ENCODE results near the gene DCHS1. TPM values are rescaled to one million over a fixed set of nuclear protein-coding genes. Genes with fewer than 3 reads are reported as not detected.

The DCHS1 gene
- total RNA-seq, 3 donors from 2014 or later = 7.2 to 18.0 (median 13.8) TPM

GRCh38 chr11:6655020-6655789 lies 404 bp downstream of the DCHS1 start:
- H3K4me3 ChIP-seq = peak overlapping the region; percentile 51 to 85 (median 59)
- intact Hi-C loops (cut with DNase I; ENCODE audit: low total_unique reads) = loop anchor here (1.0 kb wide), 1 partner anchor 32 kb away; no protein-coding TSS in a partner anchor
- no peaks in the 10 kb centered on the region for H3K4me1 ChIP-seq
- no peak for DNase-seq (ENCODE audit: low spot score in 2 of 2)
- TF ChIP-seq CTCF (IDR thresholded peaks at IDR 0.05) (no peak), POLR2A (IDR thresholded peaks at IDR 0.05) (no peak), POLR2AphosphoS5 (IDR thresholded peaks at IDR 0.05) (no peak)
- H3K27me3 ChIP-seq = no peaks in the 10 kb centered on the region
- H3K9me3 ChIP-seq = no peaks in the 10 kb centered on the region
- peak overlapping the region; percentile 60 to 92 for H3K27ac ChIP-seq
- no peaks in the 10 kb centered on the region for H3K36me3 ChIP-seq

- Histone ChIP-seq H3K27me3 (no peaks in the 10 kb centered on the region), H3K36me3 (no peaks in the 10 kb centered on the region), H3K4me1 (no peaks in the 10 kb centered on the region), H3K4me3 (peak overlapping the region; percentile 51 to 85 (median 59)), H3K27ac (peak overlapping the region; percentile 60 to 92), H3K9me3 (no peaks in the 10 kb centered on the region)
- intact Hi-C loops (cut with DNase I; ENCODE audit: low total_unique reads) = loop anchor here (1.0 kb wide), 1 partner anchor 33 kb away; no protein-coding TSS in a partner anchor
- no peak for DNase-seq (ENCODE audit: low spot score in 2 of 2)
- TF ChIP-seq POLR2AphosphoS5 (IDR thresholded peaks at IDR 0.05) = no peak
These were observed 1.2 kb downstream of the DCHS1 start for GRCh38 chr11:6654281-6655019.

- H3K4me1 ChIP-seq = no peaks in the 10 kb centered on the region
These were observed 2.0 kb downstream of the DCHS1 start for GRCh38 chr11:6653656-6654055.

GRCh38 chr11:6653097-6653496 lies 2.5 kb downstream of the DCHS1 start:
- Histone ChIP-seq H3K27me3 (no peaks in the 10 kb centered on the region), H3K4me3 (no peak overlapping the region), H3K9me3 (no peaks in the 10 kb centered on the region), H3K27ac (peak overlapping the region in 1 of 2 donors; percentile 19), H3K36me3 (no peaks in the 10 kb centered on the region), H3K4me1 (no peaks in the 10 kb centered on the region)
- no peak for DNase-seq (ENCODE audit: low spot score in 2 of 2)
- intact Hi-C loops (cut with DNase I; ENCODE audit: low total_unique reads) = no loop called here
- TF ChIP-seq POLR2AphosphoS5 (IDR thresholded peaks at IDR 0.05) (no peak), CTCF (IDR thresholded peaks at IDR 0.05) (no peak), POLR2A (IDR thresholded peaks at IDR 0.05) (no peak)

More at GRCh38 chr11:6653656-6654055, 2.0 kb downstream of the DCHS1 start:
- no peaks in the 10 kb centered on the region for H3K27me3 ChIP-seq
- TF ChIP-seq POLR2A (IDR thresholded peaks at IDR 0.05) (no peak), POLR2AphosphoS5 (IDR thresholded peaks at IDR 0.05) (no peak), CTCF (IDR thresholded peaks at IDR 0.05) (no peak)
- H3K4me3 ChIP-seq = no peak overlapping the region
- H3K36me3 ChIP-seq = no peaks in the 10 kb centered on the region
- intact Hi-C loops (cut with DNase I; ENCODE audit: low total_unique reads) = no loop called here
- H3K27ac ChIP-seq = no peak overlapping the region
- no peaks in the 10 kb centered on the region for H3K9me3 ChIP-seq
- no peak for DNase-seq (ENCODE audit: low spot score in 2 of 2)

- Histone ChIP-seq H3K4me1 (no peaks in the 10 kb centered on the region), H3K4me3 (no peak overlapping the region)
- intact Hi-C loops (cut with DNase I; ENCODE audit: low total_unique reads) = no loop called here
These were observed 3.4 kb downstream of the DCHS1 start for GRCh38 chr11:6652182-6652581.

More at GRCh38 chr11:6652182-6652581, 3.4 kb downstream of the DCHS1 start:
- Histone ChIP-seq H3K27ac (peak overlapping the region in 1 of 2 donors; percentile 19), H3K36me3 (no peaks in the 10 kb centered on the region), H3K9me3 (no peaks in the 10 kb centered on the region), H3K27me3 (no peaks in the 10 kb centered on the region)
- TF ChIP-seq POLR2AphosphoS5 (IDR thresholded peaks at IDR 0.05) (no peak), POLR2A (IDR thresholded peaks at IDR 0.05) (no peak), CTCF (IDR thresholded peaks at IDR 0.05) (no peak)
- no peak for DNase-seq (ENCODE audit: low spot score in 2 of 2)
